GM23248 (cell line): ENCODE results near the gene MYH3. TPM values are rescaled to one million over a fixed set of nuclear protein-coding genes. Genes with fewer than 3 reads are reported as not detected.

Experiments
- DNase-seq: peaks from one replicate; pipeline ENCODE4 v3.0.0-alpha.2; 2015
- H2AFZ ChIP-seq: fragments of 200-600 bp; sonication (generic); 2 replicates; pipeline ENCODE4 v1.6.1; 2016; ENCODE audit warnings: antibody characterized with exemption
- H3F3A ChIP-seq: fragments of 200-600 bp; sonication (generic); 2 replicates; pipeline ENCODE4 v1.6.1; 2016; ENCODE audit warnings: mild to moderate bottlenecking, antibody characterized with exemption, mixed run types; ENCODE audit not compliant: insufficient read depth
- H3K27ac ChIP-seq: fragments of 200-600 bp; sonication (generic); 2 replicates; pipeline ENCODE4 v1.5.1; 2016; ENCODE audit warnings: mild to moderate bottlenecking
- H3K27me3 ChIP-seq: fragments of 200-600 bp; sonication (generic); replicated peaks from 2 replicates; pipeline ENCODE4 v1.6.1; 2016; ENCODE audit warnings: mild to moderate bottlenecking; ENCODE audit not compliant: insufficient read depth
- H3K36me3 ChIP-seq: fragments of 200-600 bp; sonication (generic); 2 replicates; pipeline ENCODE4 v1.6.1; 2016; ENCODE audit warnings: low read depth, mild to moderate bottlenecking
- H3K4me1 ChIP-seq: fragments of 200-600 bp; sonication (generic); 2 replicates; pipeline ENCODE4 v1.6.1; 2016; ENCODE audit warnings: mild to moderate bottlenecking; ENCODE audit not compliant: insufficient read depth
- H3K4me2 ChIP-seq: fragments of 200-600 bp; sonication (generic); one replicate; pipeline ENCODE4 v1.6.1; 2016; ENCODE audit warnings: mild to moderate bottlenecking; ENCODE audit not compliant: unreplicated experiment
- H3K4me3 ChIP-seq: fragments of 200-600 bp; sonication (generic); 2 replicates; pipeline ENCODE4 v1.5.1; 2016; ENCODE audit warnings: mild to moderate bottlenecking
- H3K79me2 ChIP-seq: fragments of 200-600 bp; sonication (generic); 2 replicates; pipeline ENCODE4 v1.6.1; 2016; ENCODE audit warnings: mild to moderate bottlenecking; ENCODE audit not compliant: insufficient read depth
- H3K9ac ChIP-seq: fragments of 200-600 bp; sonication (generic); 2 replicates; pipeline ENCODE4 v1.6.1; 2016; ENCODE audit warnings: mild to moderate bottlenecking
- H3K9me2 ChIP-seq: fragments of 200-600 bp; sonication (generic); 2 replicates; pipeline ENCODE4 v1.6.1; 2016; ENCODE audit warnings: mixed run types, mild to moderate bottlenecking, moderate library complexity; ENCODE audit not compliant: insufficient read depth
- H3K9me3 ChIP-seq: fragments of 200-600 bp; sonication (generic); one replicate; pipeline ENCODE4 v1.6.1; 2017; ENCODE audit warnings: low read depth
- H4K20me1 ChIP-seq: fragments of 200-600 bp; sonication (generic); 2 replicates; pipeline ENCODE4 v1.6.0; 2016; ENCODE audit not compliant: insufficient read depth
- EZH2 ChIP-seq: fragments of 200-600 bp; sonication (generic); IDR thresholded peaks from 2 replicates; pipeline ENCODE4 v1.6.1; 2018; ENCODE audit warnings: antibody characterized with exemption, mild to moderate bottlenecking; ENCODE audit not compliant: insufficient read depth, poor library complexity, severe bottlenecking
- EZH2phosphoT487 ChIP-seq: fragments of 200-600 bp; sonication (generic); IDR thresholded peaks from 2 replicates; pipeline ENCODE4 v1.6.1; 2018; ENCODE audit warnings: antibody characterized with exemption, moderate library complexity, mild to moderate bottlenecking, low read depth; ENCODE audit not compliant: insufficient read depth
- WGBS, 2 experiments: methylation state at CpG; one replicate each; pipeline ENCODE4 v1.1.6; 2015 to 2017; ENCODE audit warnings: low lambda C conversion rate in 2 of 2, low coverage in 1 of 2; ENCODE audit errors: missing lambda C conversion rate in 2 of 2; 5-methylcytosine and 5-hydroxymethylcytosine counted together
- in situ Hi-C: fragments of 300-500 bp; cut with MboI; formaldehyde crosslinking; loops from 2 replicates; pipeline ENCODE4 v1.15.0; 2020
- polyA plus RNA-seq: library from polyadenylated mRNA; unstranded; fragments of >200 nt; fragmentation: Nextera tagmentation; extraction: Ambion mirVana; gene quantifications from 2 replicates; pipeline ENCODE4 v1.2.1, GENCODE V29; 2016
- total RNA-seq: library from RNA; depleted of rRNA; stranded (reverse); fragments of >200 nt; shearing (Covaris generic); gene quantifications from 2 replicates; pipeline ENCODE4 v1.2.3, GENCODE V29; 2014; rRNA removed

Gene MYH3
- 1.1 and 3.1 TPM in 2 replicates for total RNA-seq
- polyA plus RNA-seq = 0.26 TPM in 1 of 2 replicates, not detected in the other

DNA sequence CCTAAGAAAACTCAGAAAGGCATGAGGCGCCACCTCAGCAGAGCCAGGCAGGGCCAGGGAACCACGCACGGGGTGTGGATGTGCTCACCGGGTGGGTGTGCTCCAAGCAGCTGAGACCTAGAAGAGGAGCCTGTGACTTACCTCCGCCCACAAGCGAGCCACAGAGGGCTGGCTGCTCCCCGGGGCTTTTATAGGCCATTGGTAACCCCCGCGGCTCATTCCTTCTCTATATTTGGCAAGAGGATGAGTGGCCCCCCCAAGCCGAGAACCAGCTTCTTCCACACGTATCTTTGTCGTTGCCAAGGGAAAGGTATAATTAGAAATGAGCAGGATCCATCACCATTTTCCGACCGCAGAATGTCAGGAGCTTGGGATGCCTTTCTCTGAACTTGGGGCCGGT lies at the start of gene MYH3:
Gene MYH3 (minus strand): TSS at position 162 of the 400 bp plus-strand sequence. CDS start 2,245 bp downstream, outside the sequence.
- Histone ChIP-seq H3K4me1 (no peaks in the 10 kb centered on the region), H3K9ac (no peak within 1 kb of the TSS), H3F3A (no peaks in the 10 kb centered on the region), H3K36me3 (no peaks in the 10 kb centered on the region), H3K4me3 (no peak within 1 kb of the TSS), H3K4me2 (no peak within 1 kb of the TSS), H2AFZ (no peak within 1 kb of the TSS), H3K9me3 (no peaks in the 10 kb centered on the region), H3K9me2 (no peaks in the 10 kb centered on the region), H3K79me2 (no peaks in the 10 kb centered on the region), H3K27me3 (no peaks in the 10 kb centered on the region), H3K27ac (no peak within 1 kb of the TSS), H4K20me1 (no peaks in the 10 kb centered on the region)
- 72 to 81% methylated on average over 15 of the region's 15 CpGs for WGBS, 2 experiments
- in situ Hi-C loops = no loop called here
- no peak for DNase-seq
- no peak for TF ChIP-seq EZH2
- no peak for TF ChIP-seq EZH2phosphoT487

DNA sequence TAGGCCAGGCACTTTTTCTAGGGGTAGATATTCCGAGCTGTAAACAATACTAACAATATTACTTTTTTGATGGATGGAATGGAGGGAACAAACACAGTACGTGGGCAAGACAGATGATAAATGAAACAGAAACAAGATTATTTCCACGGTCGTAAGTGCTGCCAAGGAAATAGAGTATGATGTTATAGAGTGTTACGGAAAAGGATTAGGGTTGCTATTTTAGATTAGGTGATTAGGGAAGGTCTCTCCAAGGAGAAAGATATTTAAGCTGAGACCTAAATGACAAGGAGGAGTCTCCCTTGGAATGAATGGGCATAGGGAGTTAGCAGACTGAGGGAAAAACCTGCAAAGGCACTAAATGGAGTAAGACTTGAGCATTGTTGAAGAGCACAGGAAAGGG lies 48.6 kb upstream of the MYH3 start:
- H4K20me1 ChIP-seq = no peaks in the 10 kb centered on the region
- peaks cover 53% of the 10 kb centered on the region for H3K79me2 ChIP-seq
- H3K27me3 ChIP-seq = no peaks in the 10 kb centered on the region
- H3K9me3 ChIP-seq = no peaks in the 10 kb centered on the region
- no peak overlapping the region for H3K4me3 ChIP-seq
- no peaks in the 10 kb centered on the region for H3F3A ChIP-seq
- peaks cover 21% of the 10 kb centered on the region for H3K36me3 ChIP-seq
- H3K4me2 ChIP-seq = no peak overlapping the region
- H3K27ac ChIP-seq = no peak overlapping the region
- peaks cover 7% of the 10 kb centered on the region for H3K4me1 ChIP-seq
- no peak overlapping the region for H3K9ac ChIP-seq
- WGBS, 2 experiments = 92 to 93% methylated on average over 5 of the region's 5 CpGs
- in situ Hi-C loops = no loop called here
- TF ChIP-seq EZH2phosphoT487 (no peak), EZH2 (no peak)
- no peaks in the 10 kb centered on the region for H3K9me2 ChIP-seq
- H2AFZ ChIP-seq = no peak overlapping the region
- no peak for DNase-seq

DNA sequence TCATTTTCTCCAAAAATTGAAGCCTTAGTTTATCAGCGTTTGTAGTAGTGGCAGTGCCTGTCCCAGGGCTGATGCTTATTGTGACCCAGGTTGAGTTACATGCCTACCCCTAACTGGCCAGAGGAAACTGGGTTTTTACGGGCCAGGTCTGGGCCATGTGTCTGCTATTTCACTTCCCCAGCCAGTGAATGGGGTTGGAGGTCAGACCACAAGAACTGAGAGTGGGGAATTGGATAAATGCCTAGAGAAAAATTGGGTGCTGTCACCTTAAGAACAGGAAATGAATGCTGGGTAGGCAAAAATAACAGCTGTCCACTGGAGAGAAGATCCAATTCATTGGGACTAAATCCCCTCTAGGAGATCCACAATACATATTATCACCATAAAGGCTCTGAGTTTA lies 45.5 kb upstream of the MYH3 start:
- Histone ChIP-seq H3F3A (peaks cover 10% of the 10 kb centered on the region), H3K36me3 (peaks cover 13% of the 10 kb centered on the region), H3K4me2 (no peak overlapping the region), H4K20me1 (no peaks in the 10 kb centered on the region), H3K9ac (no peak overlapping the region), H2AFZ (no peak overlapping the region), H3K9me2 (no peaks in the 10 kb centered on the region), H3K27me3 (no peaks in the 10 kb centered on the region), H3K4me1 (peaks cover 14% of the 10 kb centered on the region), H3K79me2 (peaks cover 77% of the 10 kb centered on the region), H3K9me3 (no peaks in the 10 kb centered on the region), H3K4me3 (no peak overlapping the region), H3K27ac (no peak overlapping the region)
- 50 to 71% methylated on average over 2 of the region's 2 CpGs for WGBS, 2 experiments
- in situ Hi-C loops = no loop called here
- DNase-seq = no peak
- TF ChIP-seq EZH2phosphoT487 (no peak), EZH2 (no peak)

DNA sequence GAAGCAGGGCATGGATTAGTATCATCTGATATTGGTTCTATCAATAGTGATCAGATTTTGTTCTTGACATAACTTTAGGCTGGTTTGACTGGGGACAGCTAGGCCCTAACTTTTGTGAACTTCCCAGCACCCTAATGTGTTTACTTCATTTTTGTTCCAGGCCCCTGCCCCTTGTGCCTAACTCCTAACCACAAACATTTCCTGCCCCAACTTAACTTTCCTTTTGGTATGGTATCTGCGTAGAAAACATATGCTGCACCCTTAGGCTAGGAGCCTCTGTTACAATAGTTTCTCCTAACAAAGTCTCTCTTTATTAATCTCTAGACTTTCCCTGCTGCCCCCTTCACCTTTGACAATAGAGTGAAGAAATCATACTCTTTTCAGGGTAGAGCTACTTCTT lies 42.7 kb upstream of the MYH3 start:
- H3K4me2 ChIP-seq = no peak overlapping the region
- WGBS, 2 experiments = 97 to 100% methylated on average over 1 of the region's 1 CpG
- no peak for DNase-seq
- no peaks in the 10 kb centered on the region for H3K27me3 ChIP-seq
- H3K9me2 ChIP-seq = no peaks in the 10 kb centered on the region
- in situ Hi-C loops = no loop called here
- H3K79me2 ChIP-seq = peaks cover 92% of the 10 kb centered on the region
- H3K27ac ChIP-seq = no peak overlapping the region
- H3K4me3 ChIP-seq = no peak overlapping the region
- H3K9ac ChIP-seq = no peak overlapping the region
- H4K20me1 ChIP-seq = no peaks in the 10 kb centered on the region
- H2AFZ ChIP-seq = no peak overlapping the region
- TF ChIP-seq EZH2 = no peak
- peaks cover 10% of the 10 kb centered on the region for H3F3A ChIP-seq
- no peaks in the 10 kb centered on the region for H3K9me3 ChIP-seq
- H3K36me3 ChIP-seq = peaks cover 2% of the 10 kb centered on the region; the same call in 1 of the 2 replicates
- peaks cover 28% of the 10 kb centered on the region for H3K4me1 ChIP-seq
